Measurements from ENCODE around the gene PCDH10. TPM values are rescaled to one million over a fixed set of nuclear protein-coding genes. Genes with fewer than 3 reads are reported as not detected.

The PCDH10 gene
- total and polyA plus RNA-seq, 2 of the 8 experiments (the other 6 are each of a cell fraction or from before 2014, with no cell fraction given) = 2.2 to 10.0 TPM

- no peak for DNase-seq (ENCODE audit: low read depth in 1 of 2, low spot score in 2 of 2)
- CTCF ChIA-PET (ENCODE audit: partially characterized antibody) = interaction anchor here (2.1 kb wide), 1 partner anchor 11 kb away, joined by 9 read pairs; no protein-coding TSS in a partner anchor
Measured at GRCh38 chr4:133143775-133144430, 5.2 kb upstream of the PCDH10 start.

More at GRCh38 chr4:133143775-133144430, 5.2 kb upstream of the PCDH10 start:
- no peak overlapping the region for H2BK120ac ChIP-seq (replicated peaks; ENCODE audit: low read depth, low read length)
- H3K18ac ChIP-seq (ENCODE audit: extremely low read depth, low read length) = no peak overlapping the region
- no peaks in the 10 kb centered on the region for H3K9me3 ChIP-seq (ENCODE audit: insufficient read depth in 2 of 2, low read depth in 1 of 2, low read length in 1 of 2)
- no peak overlapping the region for H3K4me3 ChIP-seq (ENCODE audit: extremely low read depth in 1 of 4, insufficient read depth in 2 of 4, low read depth in 3 of 4, low read length in 4 of 4)
- H2BK20ac ChIP-seq (ENCODE audit: low read length) = no peak overlapping the region
- no peak for FAIRE-seq
- no peak overlapping the region for H2BK12ac ChIP-seq (ENCODE audit: low read depth, low read length)
- H2AK5ac ChIP-seq (ENCODE audit: low read depth, low read length) = no peak overlapping the region
- H2AFZ ChIP-seq (ENCODE audit: low read length) = no peak overlapping the region
- no peaks in the 10 kb centered on the region for H3K79me1 ChIP-seq (ENCODE audit: low read depth, low read length)
- no peak overlapping the region for H2BK5ac ChIP-seq (ENCODE audit: low read depth, low read length)
- H4K20me1 ChIP-seq (replicated peaks in 1 of 2; ENCODE audit: control insufficient read depth in 1 of 2, insufficient read depth in 2 of 2, low read length in 2 of 2) = no peaks in the 10 kb centered on the region
- 86% methylated on average over 3 of the region's 3 CpGs; no CpG with 5 or more reads in 1 of the 2 experiments for WGBS, 2 experiments (ENCODE audit: extremely low coverage in 1 of 2, insufficient coverage in 1 of 2, insufficient read length in 1 of 2, insufficient replicate concordance in 2 of 2, low coverage in 1 of 2, low lambda C conversion rate in 2 of 2, missing lambda C conversion rate in 1 of 2)
- H3K23me2 ChIP-seq (ENCODE audit: low read depth, low read length) = peaks cover 22% of the 10 kb centered on the region
- H3K27me3 ChIP-seq (replicated peaks in 1 of 4; ENCODE audit: control insufficient read depth in 3 of 4, extremely low read depth in 1 of 4, insufficient read depth in 3 of 4, low read length in 3 of 4) = peaks cover 5 to 21% (median 20%) of the 10 kb centered on the region in 4 experiments; a peak in 6 of 7 replicates
- H3K56ac ChIP-seq (replicated peaks; ENCODE audit: insufficient read length, low read depth, low read length) = no peak overlapping the region
- no peaks in the 10 kb centered on the region for H3K36me3 ChIP-seq (ENCODE audit: control insufficient read depth in 2 of 4, insufficient read depth in 4 of 4, low read length in 3 of 4)
- TF ChIP-seq POLR2AphosphoS5 (IDR thresholded peaks at IDR 0.05; ENCODE audit: low read depth, low read length) (no peak), KDM5A (IDR thresholded peaks at IDR 0.05; ENCODE audit: low read length) (no peak), CHD1 (IDR thresholded peaks at IDR 0.05; ENCODE audit: low read depth, low read length) (no peak), TBP (IDR thresholded peaks at IDR 0.05; ENCODE audit: low read depth, low read length) (no peak), POLR2A (IDR thresholded peaks at IDR 0.05; ENCODE audit: control extremely low read depth in 1 of 2, low read depth in 2 of 2, low read length in 2 of 2) (no peak), TAF7 (optimal IDR thresholded peaks at IDR 0.05; ENCODE audit: borderline replicate concordance, low read depth, low read length) (no peak), EZH2 (IDR thresholded peaks at IDR 0.05; ENCODE audit: low read depth, low read length, severe bottlenecking) (no peak), E2F6 (IDR thresholded peaks at IDR 0.05) (no peak)
- H3K27ac ChIP-seq (ENCODE audit: low read depth, low read length) = no peak overlapping the region
- H3K23ac ChIP-seq (ENCODE audit: insufficient read length) = no peak overlapping the region
- no peak overlapping the region for H4K8ac ChIP-seq (ENCODE audit: extremely low read depth, insufficient read depth, low read length)
- H3K79me2 ChIP-seq (ENCODE audit: control insufficient read depth in 1 of 2, insufficient read depth in 2 of 2, low read length in 2 of 2) = no peaks in the 10 kb centered on the region
- peaks cover 0 to 1% (median 0%) of the 10 kb centered on the region in 4 experiments; a peak in 1 of 7 replicates for H3K4me1 ChIP-seq (replicated peaks in 1 of 4; ENCODE audit: control insufficient read depth in 3 of 4, insufficient read depth in 4 of 4, low read length in 3 of 4)
- POLR2A ChIA-PET (ENCODE audit: partially characterized antibody) = no interaction called here
- H3K9ac ChIP-seq (replicated peaks in 1 of 4; ENCODE audit: extremely low read depth in 1 of 4, low read depth in 3 of 4, low read length in 3 of 4) = no peak overlapping the region
- H4K91ac ChIP-seq (replicated peaks; ENCODE audit: insufficient read length, low read length) = no peak overlapping the region
- H3K14ac ChIP-seq (ENCODE audit: insufficient read length) = no peak overlapping the region
- no peak overlapping the region for H3K4me2 ChIP-seq (ENCODE audit: insufficient read depth in 1 of 2, low read depth in 2 of 2, low read length in 2 of 2)
- no peak overlapping the region for H2BK15ac ChIP-seq (ENCODE audit: low read length)
- no peak overlapping the region for H3K4ac ChIP-seq (replicated peaks; ENCODE audit: insufficient read length, low read depth, low read length)
- no peak overlapping the region for H4K5ac ChIP-seq (ENCODE audit: insufficient read length, low read depth, low read length)

Data from H1 (cell line).